Measurements from ENCODE around the gene MPI. TPM values are rescaled to one million over a fixed set of nuclear protein-coding genes. Genes with fewer than 3 reads are reported as not detected.
"Not testable (repeated sequence)": the region's sequence is repeated elsewhere in the genome, so short reads cannot be mapped to it uniquely, and the experiment has no call there.

MPI gene
- total RNA-seq, 1 experiment from 2014 or later = 93.5 TPM

DNA sequence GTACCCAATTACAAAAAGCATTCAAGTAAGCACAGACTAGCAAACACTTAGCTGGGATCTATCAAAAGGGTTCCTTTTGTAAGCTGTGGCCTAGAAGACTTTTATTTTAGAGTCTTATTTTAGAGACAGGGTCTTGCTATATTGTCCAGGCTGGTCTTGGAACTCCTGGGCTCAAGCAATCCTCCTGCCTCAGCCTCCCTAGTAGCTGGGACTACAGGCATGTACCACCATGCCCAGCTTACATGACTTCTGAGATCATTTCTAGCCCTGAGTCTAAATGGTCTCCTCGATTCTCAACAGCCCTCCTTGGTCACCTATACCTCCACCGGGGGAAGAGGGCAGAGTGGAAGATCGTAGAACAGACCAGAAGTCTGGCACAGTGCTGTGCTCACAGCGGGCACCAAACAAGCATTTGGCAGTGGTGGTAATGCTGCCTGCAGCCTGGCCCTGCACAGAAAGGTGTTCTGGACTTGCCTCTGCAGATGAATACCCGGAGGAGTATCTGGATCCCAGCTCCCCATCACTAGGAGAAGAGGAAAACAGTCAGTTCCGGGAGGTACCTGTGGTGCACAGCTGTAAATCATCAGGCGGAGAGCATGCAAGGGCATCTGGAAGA, 14.5 kb downstream of the MPI start:
- in situ Hi-C loops (cut with HindIII; ENCODE audit: low pct_unique_long_range_greater_than_20kb, low sequenced_read_pairs) = no loop called here
- DNase-seq (ENCODE audit: low read depth, low spot score) = no peak

DNA sequence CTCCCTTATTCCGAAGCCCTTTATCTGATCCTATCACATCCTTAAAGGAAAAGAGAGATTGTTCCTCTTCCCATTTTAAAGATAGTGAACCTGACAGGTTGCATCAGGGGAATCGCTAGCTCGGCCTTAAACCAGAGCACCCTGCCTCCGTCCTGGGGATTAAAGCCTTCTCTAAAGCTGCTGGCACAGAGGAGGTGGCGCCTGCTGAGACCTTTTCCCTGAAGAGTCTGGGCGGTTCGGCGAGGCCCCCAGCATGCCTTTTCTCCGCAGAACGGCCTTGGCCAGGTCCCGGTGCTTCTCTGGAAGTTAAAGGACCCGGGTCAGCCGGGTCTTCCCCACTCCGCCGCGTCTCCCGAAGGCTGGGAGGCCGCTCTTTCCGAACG, 16.2 kb downstream of the MPI start:
- DNase-seq (ENCODE audit: low read depth, low spot score) = peak; percentile 26
- in situ Hi-C loops (cut with HindIII; ENCODE audit: low pct_unique_long_range_greater_than_20kb, low sequenced_read_pairs) = no loop called here

DNA sequence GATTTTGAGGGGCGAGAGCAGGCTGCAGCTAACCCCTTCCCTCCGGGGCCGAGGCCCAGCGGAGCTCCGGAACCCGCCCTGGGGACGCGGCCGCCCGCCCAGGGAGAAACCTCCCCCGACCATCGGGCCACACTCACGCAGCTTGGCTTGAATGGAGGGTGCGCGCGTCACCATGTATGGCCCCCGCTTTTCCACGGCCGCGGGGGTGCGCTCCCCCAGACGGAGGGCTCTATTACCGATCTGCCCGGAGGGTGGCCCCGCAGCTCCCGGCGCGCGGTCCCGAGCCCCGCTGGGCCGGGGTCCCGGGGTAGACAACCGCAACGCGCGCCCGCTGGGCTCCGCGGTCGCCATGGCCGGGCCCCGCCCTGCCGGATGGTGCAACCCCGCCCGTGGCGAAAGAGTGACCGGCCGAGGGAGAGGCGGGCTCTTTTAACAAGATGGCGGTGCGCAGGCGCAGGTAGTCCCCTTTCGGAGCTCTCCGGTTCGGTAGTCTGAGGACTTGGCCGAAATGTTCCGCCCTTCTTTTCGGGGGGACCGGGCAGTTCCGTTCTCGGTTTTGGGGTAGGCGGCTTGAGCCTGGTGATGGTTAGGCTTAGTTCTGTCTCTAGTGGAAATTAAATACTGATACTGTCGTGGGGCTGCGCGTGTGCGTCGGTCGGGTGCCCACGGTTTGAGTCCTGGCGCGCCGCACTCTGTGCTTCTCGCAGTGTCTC, 16.8 kb downstream of the MPI start, which contains the start of gene FAM219B:
Gene FAM219B, minus strand, starts transcription at position 402 of the 713 bp plus-strand sequence. Its CDS starts 51 bp downstream, at position 351.
- in situ Hi-C loops (cut with HindIII; ENCODE audit: low pct_unique_long_range_greater_than_20kb, low sequenced_read_pairs) = no loop called here
- peak; percentile 88 for DNase-seq (ENCODE audit: low read depth, low spot score)

DNA sequence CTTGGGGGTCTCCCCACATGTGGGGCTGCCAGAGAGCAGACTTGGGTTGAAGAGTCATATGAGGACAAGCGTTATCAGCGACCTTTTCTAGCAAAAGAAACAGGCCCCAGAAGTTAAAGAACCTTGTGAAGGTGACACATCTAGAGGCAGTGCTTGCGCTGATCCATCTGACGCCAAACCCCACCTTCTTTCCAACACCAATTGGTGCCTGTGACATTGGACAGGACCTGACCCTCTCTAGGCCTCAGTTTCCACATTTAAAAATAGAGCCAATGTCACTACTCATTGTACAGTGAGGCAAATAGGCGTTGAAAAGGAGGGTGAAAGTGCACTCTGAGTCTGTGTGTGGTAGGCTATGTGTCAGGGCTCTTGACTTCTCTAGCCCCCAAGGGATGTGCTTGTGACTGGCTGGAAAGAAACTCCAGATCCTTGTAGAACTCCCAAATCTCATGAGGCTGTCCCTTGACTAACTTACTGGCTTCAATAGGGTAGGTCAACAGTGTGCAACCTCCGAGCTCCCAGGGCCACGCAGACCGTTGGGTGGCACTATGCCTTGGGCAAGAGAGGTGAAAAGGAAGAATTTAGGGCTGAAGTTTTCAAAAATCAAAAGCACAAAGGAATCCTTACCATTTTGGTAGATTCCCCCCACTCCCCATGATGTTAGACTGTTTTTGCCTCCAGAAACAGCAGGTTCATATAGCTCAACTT, 17.5 kb downstream of the MPI start:
- DNase-seq (ENCODE audit: low read depth, low spot score) = peak; percentile 23
- in situ Hi-C loops (cut with HindIII; ENCODE audit: low pct_unique_long_range_greater_than_20kb, low sequenced_read_pairs) = no loop called here

DNA sequence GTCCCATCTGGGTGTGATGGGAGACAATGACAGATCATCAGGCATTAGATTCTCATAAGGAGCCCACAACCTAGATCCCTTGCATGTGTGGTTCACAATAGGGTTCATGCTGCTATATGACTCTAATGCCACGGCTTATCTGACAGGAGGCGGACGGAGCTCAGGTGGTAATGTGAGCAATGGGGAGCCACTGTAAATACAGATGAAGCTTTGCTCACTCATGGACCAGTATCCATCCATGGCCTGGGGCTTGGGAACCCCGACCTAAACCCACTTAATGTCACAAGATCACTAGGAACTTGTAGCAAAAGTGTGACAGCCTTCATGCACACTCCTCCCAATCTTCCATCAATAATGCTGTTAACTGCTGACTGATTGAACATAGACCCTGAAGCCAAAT, 18.8 kb downstream of the MPI start:
- in situ Hi-C loops (cut with HindIII; ENCODE audit: low pct_unique_long_range_greater_than_20kb, low sequenced_read_pairs) = no loop called here
- no peak for DNase-seq (ENCODE audit: low read depth, low spot score)

DNA sequence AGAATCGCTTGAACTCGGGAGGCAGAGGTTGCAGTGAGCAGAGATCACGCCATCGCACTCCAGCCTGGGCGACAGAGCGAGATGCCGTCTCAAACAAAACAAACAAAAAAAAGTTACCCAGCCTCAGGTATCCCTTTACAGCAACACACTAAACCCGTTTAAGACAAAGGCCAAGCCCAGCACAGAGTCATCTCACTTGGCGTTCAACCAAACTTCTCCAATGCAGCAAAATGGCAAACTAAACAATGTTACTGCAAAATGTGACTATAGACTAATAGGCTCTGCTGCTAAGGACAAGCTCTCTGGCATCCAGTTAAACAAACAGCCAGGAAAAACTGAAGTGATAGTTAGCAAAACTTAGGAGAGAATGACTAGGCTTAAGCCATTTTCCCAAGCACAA, 23.2 kb downstream of the MPI start:
- DNase-seq (ENCODE audit: low read depth, low spot score) = no peak

DNA sequence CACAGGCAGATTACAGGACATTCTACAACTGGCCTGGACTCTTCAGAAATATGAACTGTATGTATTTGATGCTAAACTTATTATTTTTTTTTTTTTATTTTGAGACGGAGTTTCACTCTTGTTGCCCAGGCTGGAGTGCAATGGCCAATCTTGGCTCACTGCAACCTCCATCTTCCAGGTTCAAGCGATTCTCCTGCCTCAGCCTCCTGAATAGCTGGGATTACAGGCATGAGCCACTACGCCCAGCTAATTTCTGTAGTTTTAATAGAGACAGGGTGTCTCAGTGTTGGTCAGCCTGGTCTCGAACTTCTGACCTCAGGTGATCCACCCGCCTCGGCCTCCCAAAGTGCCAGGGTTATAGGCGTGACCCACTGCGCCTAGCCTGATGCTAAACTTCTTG, 24.0 kb downstream of the MPI start:
- in situ Hi-C loops (cut with HindIII; ENCODE audit: low pct_unique_long_range_greater_than_20kb, low sequenced_read_pairs); DNase-seq (ENCODE audit: low read depth, low spot score): not testable (repeated sequence)

More for the DNA sequence above, 23.2 kb downstream of the MPI start:
- in situ Hi-C loops (cut with HindIII; ENCODE audit: low pct_unique_long_range_greater_than_20kb, low sequenced_read_pairs) = no loop called here

DNA sequence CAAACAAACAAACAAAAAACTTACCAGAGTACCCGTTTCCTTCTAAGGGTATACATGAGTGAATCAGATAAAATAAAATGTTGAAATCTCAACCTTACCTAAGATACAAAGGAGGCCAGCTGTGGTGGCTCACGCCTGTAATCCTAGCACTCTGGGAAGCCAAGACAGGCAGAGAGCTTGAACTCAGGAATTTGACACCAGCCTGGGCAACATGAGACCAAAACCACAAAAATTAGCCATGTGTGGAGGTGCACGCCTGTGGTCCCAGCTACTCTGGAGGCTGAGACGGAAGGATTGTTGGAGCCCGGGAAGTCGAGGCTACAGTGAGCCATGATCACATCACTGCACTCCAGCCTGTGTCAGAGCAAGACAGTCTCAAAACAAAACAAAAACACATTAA, 27.8 kb downstream of the MPI start:
- in situ Hi-C loops (cut with HindIII; ENCODE audit: low pct_unique_long_range_greater_than_20kb, low sequenced_read_pairs) = no loop called here
- DNase-seq (ENCODE audit: low read depth, low spot score) = no peak

DNA sequence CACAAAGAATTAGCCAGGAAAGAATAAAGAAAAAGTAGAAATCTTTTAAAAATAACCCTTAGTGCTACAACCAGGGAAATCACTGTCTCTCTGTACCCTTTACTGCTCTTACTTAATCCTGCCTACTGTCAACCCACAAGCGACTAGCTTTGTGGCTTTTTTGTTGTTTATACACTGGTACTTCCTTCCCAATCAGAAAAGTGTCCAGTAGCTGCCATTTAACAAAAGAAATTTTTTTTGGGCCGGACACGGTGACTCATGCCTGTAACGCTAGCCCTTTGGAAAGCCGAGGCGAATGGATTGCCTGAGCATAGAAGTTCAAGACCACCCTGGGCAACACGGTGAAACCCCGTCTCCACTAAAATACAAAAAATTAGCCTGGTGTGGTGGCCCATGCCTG, 30.6 kb downstream of the MPI start:
- in situ Hi-C loops (cut with HindIII; ENCODE audit: low pct_unique_long_range_greater_than_20kb, low sequenced_read_pairs) = no loop called here
- no peak for DNase-seq (ENCODE audit: low read depth, low spot score)

DNA sequence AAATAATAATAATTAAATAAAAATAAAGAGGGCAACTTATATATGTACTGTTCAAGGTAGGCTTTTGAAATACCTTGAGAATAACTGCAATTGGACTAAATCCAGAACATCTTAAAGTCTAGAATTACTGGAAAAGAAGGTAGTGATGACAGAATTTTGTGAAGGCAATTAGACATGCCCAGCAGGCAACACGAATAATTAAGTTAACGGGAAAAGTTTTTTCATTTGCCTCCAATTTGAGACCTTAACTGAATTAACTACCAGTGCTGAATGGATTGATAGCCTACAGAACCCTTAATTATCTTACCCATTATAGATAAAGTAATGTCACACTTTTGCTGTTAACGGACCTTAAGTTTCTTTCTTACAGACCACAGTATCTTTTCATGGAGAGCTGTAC, 34.7 kb downstream of the MPI start:
- in situ Hi-C loops (cut with HindIII; ENCODE audit: low pct_unique_long_range_greater_than_20kb, low sequenced_read_pairs) = no loop called here
- no peak for DNase-seq (ENCODE audit: low read depth, low spot score)

DNA sequence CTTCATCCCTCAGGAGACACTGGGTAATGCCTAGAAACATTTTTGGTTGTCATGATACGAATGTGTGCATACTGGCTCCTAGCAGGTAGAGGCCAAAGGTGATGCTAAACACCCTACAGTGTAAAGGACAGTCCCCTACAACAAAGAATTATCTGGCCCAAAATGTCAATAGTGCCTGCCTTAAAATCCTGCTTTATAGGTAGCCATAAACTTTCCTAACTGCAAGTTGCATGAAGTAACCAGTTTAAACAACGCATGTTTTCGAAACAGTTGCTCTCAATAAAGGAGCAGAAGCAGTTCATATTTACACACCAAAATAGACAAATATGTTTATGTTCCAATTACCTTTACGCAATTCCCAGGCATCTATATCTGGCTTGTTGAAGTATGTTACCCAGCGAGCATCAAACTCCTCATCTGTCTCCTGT, 38.9 kb downstream of the MPI start:
- in situ Hi-C loops (cut with HindIII; ENCODE audit: low pct_unique_long_range_greater_than_20kb, low sequenced_read_pairs) = no loop called here
- DNase-seq (ENCODE audit: low read depth, low spot score) = no peak

DNA sequence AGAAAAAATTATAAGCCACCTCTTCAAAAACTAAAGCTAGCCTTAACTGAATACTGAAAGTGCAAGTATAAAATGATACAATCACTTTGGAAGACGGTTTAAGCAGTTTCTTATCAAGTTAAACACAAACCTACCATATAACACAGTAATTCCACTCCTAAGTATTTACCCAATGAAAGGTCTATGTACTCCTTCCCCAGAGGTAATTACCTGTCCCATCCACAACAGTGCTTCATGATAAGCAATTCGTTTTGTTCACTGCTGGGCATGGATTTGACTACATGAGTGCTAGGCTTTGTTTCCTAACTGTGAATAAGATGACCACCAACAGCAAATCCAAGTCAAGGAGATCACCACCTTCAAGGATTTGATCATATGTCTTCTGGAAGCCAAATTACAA, 43.7 kb downstream of the MPI start:
- no peak for DNase-seq (ENCODE audit: low read depth, low spot score)
- in situ Hi-C loops (cut with HindIII; ENCODE audit: low pct_unique_long_range_greater_than_20kb, low sequenced_read_pairs) = no loop called here

DNA sequence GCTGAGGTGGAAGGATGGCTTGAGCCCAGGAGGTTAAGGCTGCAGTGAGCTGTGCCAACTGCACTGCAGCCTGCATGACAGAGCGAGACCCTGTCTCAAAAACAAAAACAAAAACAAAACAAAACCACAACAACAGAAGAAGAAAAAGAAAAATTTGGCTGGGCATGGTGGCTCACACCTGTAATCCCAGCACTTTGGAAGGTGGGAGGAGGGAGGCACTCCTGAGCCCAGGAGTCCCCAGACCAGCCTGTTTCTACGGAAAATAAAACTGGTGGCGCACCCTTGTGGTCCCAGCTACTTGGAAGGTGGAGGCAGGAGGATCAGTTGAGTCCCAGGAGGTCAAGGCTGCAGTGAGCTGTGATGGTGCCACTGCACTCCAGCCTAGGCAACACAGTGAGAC, 45.4 kb downstream of the MPI start:
- in situ Hi-C loops (cut with HindIII; ENCODE audit: low pct_unique_long_range_greater_than_20kb, low sequenced_read_pairs) = not testable (repeated sequence)
- peak; percentile 29 for DNase-seq (ENCODE audit: low read depth, low spot score)

DNA sequence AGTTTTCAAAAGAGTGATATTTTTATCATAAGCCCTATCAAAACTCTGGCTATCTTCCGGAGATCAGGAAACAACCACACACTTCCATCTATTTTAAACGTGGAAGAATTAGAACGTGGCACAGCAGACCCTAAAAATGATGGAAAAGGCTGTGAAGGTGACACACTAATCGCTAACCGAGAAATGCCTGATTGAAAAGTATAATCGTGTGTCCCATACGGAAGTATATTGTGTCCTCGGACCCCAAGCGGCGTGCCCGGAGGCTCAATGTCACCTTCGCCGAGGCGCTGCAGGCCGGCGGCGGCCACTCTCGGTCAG, 47.4 kb downstream of the MPI start:
- in situ Hi-C loops (cut with HindIII; ENCODE audit: low pct_unique_long_range_greater_than_20kb, low sequenced_read_pairs) = no loop called here
- DNase-seq (ENCODE audit: low read depth, low spot score) = no peak

DNA sequence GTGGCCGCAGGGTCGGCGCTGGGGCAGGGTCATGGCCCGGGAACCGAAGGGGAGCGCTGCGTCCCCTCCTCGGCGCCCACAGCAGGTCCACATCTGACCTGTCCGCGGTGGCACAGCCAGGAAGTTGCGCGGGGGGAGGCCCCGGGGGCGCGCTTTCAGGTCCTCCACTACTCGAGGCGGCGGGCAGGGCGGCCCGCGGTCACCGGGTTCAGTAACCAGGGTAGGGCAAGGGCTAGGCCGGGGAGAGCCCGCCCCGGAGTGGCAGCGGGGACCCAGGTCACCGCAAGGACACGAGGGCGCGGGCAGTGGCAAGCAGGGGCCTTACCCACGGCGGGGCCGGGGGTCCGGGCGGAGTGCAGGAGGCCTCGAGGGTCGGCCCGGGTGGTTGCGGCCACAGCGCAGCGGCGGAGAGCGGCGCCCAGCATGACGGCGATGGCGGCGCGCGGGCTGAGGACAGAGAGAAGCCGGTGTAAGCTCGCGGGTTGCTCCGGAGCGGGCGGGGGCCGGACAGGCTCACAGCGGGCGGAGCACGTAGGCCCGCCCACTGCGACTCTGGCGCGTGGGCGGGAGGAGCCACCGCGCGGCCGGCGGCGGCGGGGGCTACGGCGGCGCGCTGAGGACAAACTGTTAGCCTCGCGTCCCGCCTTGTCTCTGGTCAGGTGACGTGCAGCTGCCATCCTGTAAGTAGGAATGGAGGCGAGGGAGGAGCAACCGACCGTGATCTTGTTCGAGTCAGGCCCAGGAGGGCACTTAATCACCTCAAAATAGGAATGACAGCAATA, 47.9 kb downstream of the MPI start, which contains the start of gene COX5A:
Gene COX5A, minus strand, starts transcription at position 484 of the 782 bp plus-strand sequence. Its CDS starts 59 bp downstream, at position 425.
- peak; percentile 96 for DNase-seq (ENCODE audit: low read depth, low spot score)
- in situ Hi-C loops (cut with HindIII; ENCODE audit: low pct_unique_long_range_greater_than_20kb, low sequenced_read_pairs) = no loop called here

DNA sequence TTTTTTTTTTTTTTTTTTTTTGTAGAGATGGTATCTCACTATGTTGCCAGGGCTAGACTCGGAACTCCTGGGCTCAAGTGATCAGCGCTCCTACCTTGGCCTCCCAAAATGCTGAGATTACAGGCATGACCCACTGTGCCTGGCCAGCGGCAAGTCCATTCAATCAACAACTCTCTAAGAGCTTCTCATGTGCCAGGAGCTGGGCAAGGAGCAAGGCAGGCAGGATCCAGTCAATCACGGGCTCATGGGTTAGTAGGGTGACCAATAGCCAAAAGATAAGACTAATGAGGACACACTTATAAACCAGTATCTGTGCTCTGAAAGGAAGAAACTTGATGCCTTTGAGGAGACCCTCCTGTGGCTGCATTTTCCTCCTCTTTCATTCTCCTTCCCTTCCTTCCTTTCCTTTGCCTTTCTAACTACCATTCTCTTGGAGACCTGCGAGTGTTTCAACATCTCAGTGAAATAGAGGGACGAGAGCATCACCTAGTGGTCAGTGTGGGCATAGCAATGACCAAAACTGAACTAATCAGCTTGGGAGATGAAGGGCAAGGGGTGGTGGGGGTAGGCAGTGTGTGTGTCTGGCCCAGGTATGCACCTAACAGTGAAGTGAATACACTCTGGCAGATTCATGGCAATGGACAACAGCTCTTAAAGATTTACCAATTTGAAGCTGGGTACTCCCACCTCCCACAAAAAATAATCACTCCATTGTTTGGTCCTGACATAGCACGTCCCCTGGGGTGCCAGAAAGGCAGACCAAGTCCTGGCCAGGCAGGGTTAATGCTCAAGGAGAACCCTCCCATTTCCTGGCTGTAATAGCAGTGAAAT, 60.5 kb downstream of the MPI start:
- in situ Hi-C loops (cut with HindIII; ENCODE audit: low pct_unique_long_range_greater_than_20kb, low sequenced_read_pairs) = loop anchor here (25.0 kb wide), 1 partner anchor 188 kb away; no protein-coding TSS in a partner anchor
- DNase-seq (ENCODE audit: low read depth, low spot score) = peak; percentile 88

DNA sequence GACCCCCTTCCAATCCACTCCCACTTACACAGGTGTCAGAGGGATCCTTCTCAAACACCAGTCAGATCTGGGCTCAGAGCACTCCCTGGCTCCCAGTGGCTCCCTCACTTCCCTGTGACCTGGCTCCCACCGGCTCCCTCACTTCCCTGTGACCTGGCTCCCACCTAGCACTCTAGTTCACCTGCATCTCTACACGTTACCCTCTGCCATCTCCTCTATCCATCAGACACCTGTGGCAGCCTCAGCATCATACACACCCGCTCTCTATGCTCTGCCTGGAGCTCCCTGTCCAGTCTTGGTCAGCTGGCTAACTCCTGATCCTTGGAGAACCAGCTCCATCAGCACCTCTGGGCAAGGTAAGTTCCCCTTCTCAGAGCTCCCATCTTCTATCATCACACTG, 61.2 kb downstream of the MPI start:
- in situ Hi-C loops (cut with HindIII; ENCODE audit: low pct_unique_long_range_greater_than_20kb, low sequenced_read_pairs) = loop anchor here (25.0 kb wide), 1 partner anchor 189 kb away; no protein-coding TSS in a partner anchor
- DNase-seq (ENCODE audit: low read depth, low spot score) = no peak

All from SK-MEL-5 (cell line).